ENCODE results near the gene RPS6KL1. TPM values are rescaled to one million over a fixed set of nuclear protein-coding genes. Genes with fewer than 3 reads are reported as not detected.

Gene RPS6KL1
- total RNA-seq, 2 experiments from 2014 or later = 4.2 to 4.9 TPM

DNA sequence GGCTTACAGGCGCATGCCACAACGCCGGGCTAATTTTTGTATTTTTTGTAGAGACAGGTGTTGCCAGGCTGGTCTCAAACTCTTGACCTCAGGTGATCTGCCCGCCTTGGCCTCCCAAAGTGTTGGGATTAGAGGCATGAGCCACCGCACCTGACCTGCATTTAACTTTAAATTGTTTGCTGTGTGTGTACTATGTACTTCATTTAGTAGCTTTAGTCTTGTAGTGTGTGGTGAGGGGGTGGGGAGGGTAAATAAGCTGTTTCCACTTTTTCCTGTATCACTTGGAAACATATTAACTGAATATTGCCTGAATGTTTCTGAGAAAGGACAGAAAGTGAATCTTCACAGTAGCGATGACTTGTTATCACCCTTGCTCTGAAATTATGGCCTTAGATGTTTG is 32.8 kb downstream of the RPS6KL1 start:
- H3K4me3 Mint-ChIP-seq = no peak overlapping the region
- no peak for DNase-seq
- H3K4me1 Mint-ChIP-seq (ENCODE audit: low read depth) = peaks cover 21% of the 10 kb centered on the region
- no peaks in the 10 kb centered on the region for H3K27me3 Mint-ChIP-seq
- H3K36me3 Mint-ChIP-seq = peaks cover 48% of the 10 kb centered on the region
- POLR2A ChIA-PET = interaction anchor here (1.0 kb wide), 1 partner anchor 22 kb away, joined by 4 read pairs; no protein-coding TSS in a partner anchor
- H3K9me3 Mint-ChIP-seq = no peaks in the 10 kb centered on the region
- CTCF ChIA-PET = interaction anchor here (1.0 to 9.1 kb wide), 3 partner anchors 14 to 29 kb away, joined by 3 to 80 read pairs (median 4); partner anchors contain the start of gene PROX2
- H3K27ac Mint-ChIP-seq = no peak overlapping the region
- intact Hi-C loops (cut with micrococcal nuclease) = no loop called here

DNA sequence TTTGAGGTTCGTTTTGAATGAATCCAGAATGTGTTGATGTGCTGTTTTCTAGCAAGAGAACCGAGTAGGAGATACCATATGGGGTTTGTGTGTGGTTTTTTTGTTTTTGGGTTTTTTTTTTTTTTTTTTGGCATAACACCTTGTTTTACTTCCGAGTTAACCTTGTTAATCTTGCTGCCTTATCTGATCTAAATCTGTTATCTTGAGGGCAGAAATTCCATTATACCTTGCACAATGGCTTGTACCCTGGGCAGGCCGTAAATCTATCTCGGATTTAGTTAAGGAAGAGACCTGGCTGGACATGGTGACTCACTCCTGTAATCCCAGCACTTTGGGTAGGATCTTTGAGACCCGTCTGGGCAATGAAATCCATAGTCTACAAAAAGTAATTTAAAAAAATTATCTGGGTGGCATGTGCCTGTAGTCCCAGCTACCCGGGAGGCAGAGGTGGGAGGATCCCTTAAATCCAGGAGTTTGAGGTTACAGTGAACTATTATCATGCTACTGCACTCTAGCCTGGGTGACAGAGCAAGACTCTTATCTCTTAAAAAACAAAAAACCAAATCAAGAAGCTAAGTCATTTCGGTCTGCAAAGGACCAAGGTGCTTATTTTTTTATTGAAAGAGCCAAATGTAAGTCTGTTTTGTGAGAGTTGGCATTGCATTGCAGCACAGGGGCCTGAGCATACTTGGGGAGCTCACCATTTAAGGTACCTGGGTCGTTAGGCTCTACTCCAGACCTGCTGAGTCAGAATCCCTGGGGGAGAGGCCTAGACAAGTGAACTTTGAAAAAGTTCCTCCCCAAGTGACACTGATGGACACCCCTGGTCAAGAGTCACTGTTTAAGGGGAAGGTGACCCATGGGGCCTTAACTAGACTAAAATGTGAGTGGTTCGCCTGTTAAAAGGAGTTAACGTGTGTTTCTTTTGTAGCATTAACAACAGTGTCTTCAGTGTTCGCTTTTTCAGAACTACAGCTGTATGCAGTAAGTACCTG is 34.6 kb downstream of the RPS6KL1 start:
- no peaks in the 10 kb centered on the region for H3K27me3 Mint-ChIP-seq
- intact Hi-C loops (cut with micrococcal nuclease) = loop anchor here (10.0 kb wide), 1 partner anchor 116 kb away; the partner anchor contains the start of gene EIF2B2
- H3K4me1 Mint-ChIP-seq (ENCODE audit: low read depth) = peaks cover 37% of the 10 kb centered on the region
- DNase-seq = no peak
- peak overlapping the region; percentile 60 for H3K27ac Mint-ChIP-seq
- no peaks in the 10 kb centered on the region for H3K9me3 Mint-ChIP-seq
- ChIA-PET POLR2A (no interaction called here), CTCF (interaction anchor here (1.5 to 1.6 kb wide), 2 partner anchors 17 to 28 kb away, joined by 6 to 9 read pairs; no protein-coding TSS in a partner anchor)
- H3K36me3 Mint-ChIP-seq = peaks cover 47% of the 10 kb centered on the region
- no peak overlapping the region for H3K4me3 Mint-ChIP-seq

DNA sequence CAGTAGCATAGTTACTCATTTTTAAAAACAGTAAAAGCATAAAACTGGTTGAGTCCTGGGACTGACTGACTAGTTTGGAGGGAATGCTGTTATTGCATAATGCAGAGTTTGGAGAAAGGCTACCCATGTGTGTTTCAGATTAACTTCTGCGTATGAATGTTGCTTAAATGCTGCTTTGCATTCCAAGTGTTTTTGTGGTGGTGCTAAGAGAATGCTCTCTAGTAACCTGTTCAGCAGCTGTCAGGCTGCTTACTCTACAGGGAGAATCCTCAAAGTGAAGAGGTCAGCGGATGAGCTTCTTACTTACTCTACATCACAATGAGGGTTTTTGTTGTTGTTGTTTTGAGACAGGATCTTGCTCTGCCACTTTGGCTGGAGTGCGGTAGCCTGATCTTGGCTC is 37.1 kb downstream of the RPS6KL1 start:
- Mint-ChIP-seq H3K4me1 (ENCODE audit: low read depth) (peaks cover 52% of the 10 kb centered on the region), H3K36me3 (peaks cover 43% of the 10 kb centered on the region), H3K27ac (no peak overlapping the region), H3K27me3 (no peaks in the 10 kb centered on the region), H3K9me3 (no peaks in the 10 kb centered on the region), H3K4me3 (no peak overlapping the region)
- POLR2A ChIA-PET = no interaction called here
- CTCF ChIA-PET = interaction anchor here (13.1 to 13.7 kb wide), 2 partner anchors 20 to 26 kb away, joined by 99 to 165 read pairs; no protein-coding TSS in a partner anchor
- no peak for DNase-seq
- intact Hi-C loops (cut with micrococcal nuclease) = loop anchor here (10.0 kb wide), 1 partner anchor 119 kb away; the partner anchor contains the start of gene EIF2B2

GRCh38 chr14:74882103-74882920 is 40.7 kb downstream of the RPS6KL1 start:
- POLR2A ChIA-PET = interaction anchor here (0.7 to 2.2 kb wide), 6 partner anchors 9 to 182 kb away, joined by 4 to 9 read pairs (median 5); partner anchors contain the start of genes ACYP1 and YLPM1
- peaks cover 65% of the 10 kb centered on the region for H3K4me1 Mint-ChIP-seq (ENCODE audit: low read depth)
- H3K27me3 Mint-ChIP-seq = no peaks in the 10 kb centered on the region

DNA sequence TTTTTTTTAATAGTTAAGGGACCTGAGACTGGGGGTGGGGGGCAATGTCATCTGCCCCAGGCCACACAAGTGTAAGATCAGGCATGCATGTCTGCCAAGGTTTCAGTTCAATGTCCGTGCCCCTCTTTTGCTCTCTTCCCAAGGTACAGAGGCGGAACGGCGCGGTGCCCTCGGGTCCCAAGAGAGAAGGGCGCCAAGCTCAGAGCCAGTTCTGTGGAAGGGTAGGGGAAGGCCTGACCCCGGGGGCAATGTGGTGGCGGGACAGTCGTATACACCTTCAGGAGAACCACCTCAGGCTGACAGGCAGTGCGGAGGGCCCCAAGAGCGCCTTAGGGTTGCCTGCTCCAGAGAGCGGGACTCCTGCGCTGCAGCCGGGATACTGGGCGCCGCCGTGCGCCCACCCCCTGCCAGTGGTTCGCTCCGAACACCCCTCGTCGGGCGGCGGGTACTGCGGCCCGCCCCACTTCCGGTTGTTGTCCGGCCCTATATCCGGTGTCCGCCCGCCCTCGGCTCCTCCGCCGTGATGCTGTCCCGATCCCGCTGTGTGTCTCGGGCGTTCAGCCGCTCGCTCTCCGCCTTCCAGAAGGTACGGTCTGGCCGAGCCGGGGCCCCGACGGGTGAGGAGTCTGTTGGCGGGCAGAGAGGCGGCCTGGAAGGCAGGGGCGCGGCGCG is 41.5 kb downstream of the RPS6KL1 start, which contains the start of gene DLST:
TSS of gene DLST (plus strand) at position 486 of the 672 bp plus-strand sequence. CDS start at position 524, 38 bp downstream.
- Mint-ChIP-seq H3K27ac (peak within 1 kb of the TSS; percentile 97), H3K9me3 (no peaks in the 10 kb centered on the region), H3K4me3 (peak within 1 kb of the TSS; percentile 99), H3K27me3 (no peaks in the 10 kb centered on the region), H3K36me3 (peaks cover 28% of the 10 kb centered on the region), H3K4me1 (ENCODE audit: low read depth) (peaks cover 66% of the 10 kb centered on the region)
- CTCF ChIA-PET = interaction anchor here (1.3 to 13.7 kb wide), 5 partner anchors 10 to 206 kb away, joined by 3 to 165 read pairs (median 6); no protein-coding TSS in a partner anchor
- intact Hi-C loops (cut with micrococcal nuclease) = loop anchor here (1.0 to 10.0 kb wide), 3 partner anchors 21 to 123 kb away; partner anchors contain the start of gene EIF2B2
- peak; percentile 91 for DNase-seq
- POLR2A ChIA-PET = interaction anchor here (0.6 to 2.2 kb wide), 7 partner anchors 8 to 52 kb away, joined by 3 to 9 read pairs (median 6); no protein-coding TSS in a partner anchor

More at GRCh38 chr14:74882103-74882920, 40.7 kb downstream of the RPS6KL1 start:
- Mint-ChIP-seq H3K36me3 (peaks cover 28% of the 10 kb centered on the region), H3K9me3 (no peaks in the 10 kb centered on the region), H3K27ac (peak overlapping the region; percentile 97), H3K4me3 (peak overlapping the region; percentile 99)
- intact Hi-C loops (cut with micrococcal nuclease) = loop anchor here (1.0 to 10.0 kb wide), 3 partner anchors 22 to 122 kb away; partner anchors contain the start of gene EIF2B2
- CTCF ChIA-PET = interaction anchor here (0.6 to 13.7 kb wide), 9 partner anchors 9 to 206 kb away, joined by 3 to 165 read pairs (median 6); partner anchors contain the start of gene YLPM1
- DNase-seq = peak; percentile 67

- peaks cover 63% of the 10 kb centered on the region for H3K4me1 Mint-ChIP-seq (ENCODE audit: low read depth)
- peak overlapping the region; percentile 62 for H3K27ac Mint-ChIP-seq
- no peaks in the 10 kb centered on the region for H3K9me3 Mint-ChIP-seq
- DNase-seq = no peak
- intact Hi-C loops (cut with micrococcal nuclease) = loop anchor here (10.0 kb wide), 1 partner anchor 125 kb away; the partner anchor contains the start of gene EIF2B2
- ChIA-PET CTCF (interaction anchor here (0.7 to 13.7 kb wide), 3 partner anchors 20 to 66 kb away, joined by 3 to 165 read pairs (median 99); no protein-coding TSS in a partner anchor), POLR2A (interaction anchor here (1.6 kb wide), 1 partner anchor 8 kb away, joined by 6 read pairs; no protein-coding TSS in a partner anchor)
- no peak overlapping the region for H3K4me3 Mint-ChIP-seq
- no peaks in the 10 kb centered on the region for H3K27me3 Mint-ChIP-seq
- H3K36me3 Mint-ChIP-seq = peaks cover 17% of the 10 kb centered on the region
These were observed 43.5 kb downstream of the RPS6KL1 start for GRCh38 chr14:74879427-74880182.

- H3K4me3 Mint-ChIP-seq = peak within 1 kb of the TSS; percentile 25
- DNase-seq = peak; percentile 40
- peaks cover 40% of the 10 kb centered on the region for H3K4me1 Mint-ChIP-seq (ENCODE audit: low read depth)
- CTCF ChIA-PET = interaction anchor here (0.6 to 13.7 kb wide), 7 partner anchors 9 to 811 kb away, joined by 3 to 165 read pairs (median 3); no protein-coding TSS in a partner anchor
- H3K36me3 Mint-ChIP-seq = no peaks in the 10 kb centered on the region
- POLR2A ChIA-PET = no interaction called here
- no peaks in the 10 kb centered on the region for H3K9me3 Mint-ChIP-seq
- peak within 1 kb of the TSS; percentile 71 for H3K27ac Mint-ChIP-seq
- H3K27me3 Mint-ChIP-seq = no peaks in the 10 kb centered on the region
- intact Hi-C loops (cut with micrococcal nuclease) = no loop called here
These were observed 46.8 kb downstream of the RPS6KL1 start, which contains the start of gene PROX2 for GRCh38 chr14:74875941-74876913. Gene PROX2, minus strand, starts transcription at chr14:74876145. Its CDS starts 12,311 bp downstream, at chr14:74863834.

DNA sequence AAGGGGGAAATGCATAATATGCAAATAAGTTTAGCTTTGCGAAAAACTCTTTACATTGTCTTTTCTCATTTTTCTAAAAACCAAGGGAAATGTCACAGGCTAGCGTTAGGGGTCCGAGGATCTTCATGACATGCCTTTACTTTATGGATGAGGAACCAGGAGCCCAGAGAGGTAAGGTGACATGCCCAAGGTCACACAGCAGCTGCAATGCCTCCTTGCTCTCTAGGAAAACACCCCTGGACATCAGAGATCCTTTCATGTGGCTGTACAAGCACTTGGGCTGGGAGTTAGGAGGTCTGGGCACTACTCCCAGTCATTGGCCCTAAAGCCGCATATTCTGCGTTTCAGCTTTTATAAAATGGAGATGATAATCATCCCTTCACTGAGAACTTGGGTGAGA is 47.9 kb downstream of the RPS6KL1 start:
- Mint-ChIP-seq H3K4me1 (ENCODE audit: low read depth) (peaks cover 31% of the 10 kb centered on the region), H3K36me3 (no peaks in the 10 kb centered on the region), H3K4me3 (no peak overlapping the region), H3K27me3 (no peaks in the 10 kb centered on the region), H3K9me3 (no peaks in the 10 kb centered on the region), H3K27ac (no peak overlapping the region)
- CTCF ChIA-PET = interaction anchor here (1.0 to 13.7 kb wide), 4 partner anchors 15 to 70 kb away, joined by 3 to 165 read pairs (median 51); no protein-coding TSS in a partner anchor
- POLR2A ChIA-PET = no interaction called here
- DNase-seq = no peak
- intact Hi-C loops (cut with micrococcal nuclease) = no loop called here

GRCh38 chr14:74871819-74872218 is 51.2 kb downstream of the RPS6KL1 start:
- Mint-ChIP-seq H3K27ac (no peak overlapping the region), H3K4me3 (no peak overlapping the region), H3K36me3 (no peaks in the 10 kb centered on the region), H3K27me3 (no peaks in the 10 kb centered on the region), H3K4me1 (ENCODE audit: low read depth) (peaks cover 31% of the 10 kb centered on the region), H3K9me3 (no peaks in the 10 kb centered on the region)
- ChIA-PET POLR2A (interaction anchor here (1.8 kb wide), 1 partner anchor 9 kb away, joined by 6 read pairs; no protein-coding TSS in a partner anchor), CTCF (interaction anchor here (1.3 to 3.5 kb wide), 6 partner anchors 9 to 216 kb away, joined by 3 to 22 read pairs (median 4); partner anchors contain the start of gene DLST)
- no peak for DNase-seq
- intact Hi-C loops (cut with micrococcal nuclease) = no loop called here
